Chondrocyte (in vitro differentiated cells): ENCODE results near the gene NXF2. TPM values are rescaled to one million over a fixed set of nuclear protein-coding genes. Genes with fewer than 3 reads are reported as not detected.
"Not testable (repeated sequence)": the region's sequence is repeated elsewhere in the genome, so short reads cannot be mapped to it uniquely, and the experiment has no call there.

Experiments
- DNase-seq: peaks from one replicate; pipeline ENCODE4 v3.0.0; 2021; ENCODE audit warnings: mixed read lengths, low spot score
- H3K27ac Mint-ChIP-seq: one replicate; pipeline ENCODE4 v1.8.0; 2021; ENCODE audit warnings: mild to moderate bottlenecking, moderate library complexity, mixed read lengths; ENCODE audit not compliant: unreplicated experiment
- H3K27me3 Mint-ChIP-seq: 2 replicates; pipeline ENCODE4 v1.8.0; 2021; ENCODE audit warnings: low read depth, mixed read lengths
- H3K36me3 Mint-ChIP-seq: 2 replicates; pipeline ENCODE4 v1.8.0; 2021; ENCODE audit warnings: low read depth, mixed read lengths
- H3K4me1 Mint-ChIP-seq: 2 replicates; pipeline ENCODE4 v1.8.0; 2021; ENCODE audit warnings: low read depth, mild to moderate bottlenecking, mixed read lengths
- H3K4me3 Mint-ChIP-seq: one replicate; pipeline ENCODE4 v1.8.0; 2021; ENCODE audit warnings: mild to moderate bottlenecking, moderate library complexity, mixed read lengths; ENCODE audit not compliant: unreplicated experiment
- H3K9me3 Mint-ChIP-seq: 2 replicates; pipeline ENCODE4 v1.8.0; 2021; ENCODE audit warnings: low read depth, mixed read lengths
- CTCF ChIP-seq: fragments of 200-600 bp; sonication (generic); IDR thresholded peaks from 2 replicates; pipeline ENCODE4 v1.5.0; 2021; ENCODE audit warnings: antibody characterized with exemption, mild to moderate bottlenecking, moderate library complexity
- long read RNA-seq: library from polyadenylated mRNA; stranded (forward); transcript quantifications from one replicate; pipeline ENCODE4 v2.0.0, GENCODE V29; 2021
- total RNA-seq: library from RNA; stranded (reverse); gene quantifications from 3 replicates; pipeline ENCODE4 v1.2.1, GENCODE V29; 2021

The NXF2 gene, protein sequence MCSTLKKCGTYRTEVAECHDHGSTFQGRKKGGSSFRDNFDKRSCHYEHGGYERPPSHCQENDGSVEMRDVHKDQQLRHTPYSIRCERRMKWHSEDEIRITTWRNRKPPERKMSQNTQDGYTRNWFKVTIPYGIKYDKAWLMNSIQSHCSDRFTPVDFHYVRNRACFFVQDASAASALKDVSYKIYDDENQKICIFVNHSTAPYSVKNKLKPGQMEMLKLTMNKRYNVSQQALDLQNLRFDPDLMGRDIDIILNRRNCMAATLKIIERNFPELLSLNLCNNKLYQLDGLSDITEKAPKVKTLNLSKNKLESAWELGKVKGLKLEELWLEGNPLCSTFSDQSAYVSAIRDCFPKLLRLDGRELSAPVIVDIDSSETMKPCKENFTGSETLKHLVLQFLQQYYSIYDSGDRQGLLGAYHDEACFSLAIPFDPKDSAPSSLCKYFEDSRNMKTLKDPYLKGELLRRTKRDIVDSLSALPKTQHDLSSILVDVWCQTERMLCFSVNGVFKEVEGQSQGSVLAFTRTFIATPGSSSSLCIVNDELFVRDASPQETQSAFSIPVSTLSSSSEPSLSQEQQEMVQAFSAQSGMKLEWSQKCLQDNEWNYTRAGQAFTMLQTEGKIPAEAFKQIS
- not detected in 3 replicates for total RNA-seq
- long read RNA-seq: 0 reads

DNA sequence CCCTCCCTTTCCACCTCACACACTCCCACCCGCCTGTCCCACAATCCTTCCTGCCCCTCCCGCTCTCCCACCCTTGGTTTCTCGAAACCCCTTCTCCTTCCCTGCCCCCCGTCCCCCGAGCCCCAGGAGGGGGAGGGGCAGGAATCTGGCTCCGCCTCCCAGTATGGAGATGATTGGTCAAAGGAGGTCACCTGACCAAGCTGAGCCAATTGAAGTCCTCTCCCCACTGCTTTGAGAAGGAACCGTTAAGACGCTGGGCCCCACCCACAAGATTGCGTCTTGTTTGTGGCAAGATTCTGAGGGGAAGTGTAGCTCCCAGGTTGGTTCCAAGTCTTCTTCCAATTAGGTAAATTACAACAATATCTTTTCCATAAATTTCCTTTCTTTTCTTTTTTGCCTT is at the start of gene NXF2:
NXF2 (plus strand) TSS at position 275 of the 400 bp plus-strand sequence. CDS start 59,912 bp downstream, outside the sequence.
- H3K27me3 Mint-ChIP-seq, DNase-seq, H3K4me3 Mint-ChIP-seq, H3K36me3 Mint-ChIP-seq, H3K27ac Mint-ChIP-seq, H3K9me3 Mint-ChIP-seq, H3K4me1 Mint-ChIP-seq: not testable (repeated sequence)

GRCh38 chrX:102207940-102208339 is 39.0 kb upstream of the NXF2 start:
- H3K36me3 Mint-ChIP-seq, DNase-seq, H3K9me3 Mint-ChIP-seq, H3K4me3 Mint-ChIP-seq, H3K4me1 Mint-ChIP-seq, H3K27ac Mint-ChIP-seq, H3K27me3 Mint-ChIP-seq: not testable (repeated sequence)

GRCh38 chrX:102214986-102215385 is 32.0 kb upstream of the NXF2 start, which contains the start of gene TCP11X1:
TSS of gene TCP11X1 (plus strand) at chrX:102215301.
- H3K27me3 Mint-ChIP-seq, H3K36me3 Mint-ChIP-seq, H3K27ac Mint-ChIP-seq, H3K4me3 Mint-ChIP-seq, H3K9me3 Mint-ChIP-seq, H3K4me1 Mint-ChIP-seq, DNase-seq: not testable (repeated sequence)

GRCh38 chrX:102216497-102216896 is 30.5 kb upstream of the NXF2 start:
- H3K27ac Mint-ChIP-seq, H3K4me1 Mint-ChIP-seq, H3K4me3 Mint-ChIP-seq, H3K9me3 Mint-ChIP-seq, DNase-seq, H3K36me3 Mint-ChIP-seq, H3K27me3 Mint-ChIP-seq: not testable (repeated sequence)

DNA sequence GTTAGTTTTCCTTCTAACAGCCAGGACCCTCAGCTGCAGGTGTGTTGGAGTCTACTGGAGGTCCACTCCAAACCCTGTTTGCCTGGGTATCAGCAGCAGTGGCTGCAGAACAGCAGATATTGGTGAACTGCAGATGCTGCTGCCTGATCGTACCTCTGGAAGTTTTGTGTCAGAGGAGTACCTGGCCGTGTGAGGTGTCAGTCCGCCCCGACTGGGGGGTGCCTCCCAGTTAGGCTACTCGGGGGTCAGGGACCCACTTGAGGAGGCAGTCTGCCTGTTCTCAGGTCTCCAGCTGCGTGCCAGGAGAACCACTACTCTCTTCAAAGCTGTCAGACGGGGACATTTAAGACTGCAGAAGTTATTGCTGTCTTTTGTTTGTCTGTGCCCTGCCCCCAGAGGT is 11.3 kb upstream of the NXF2 start:
- DNase-seq: peak; percentile 39
- not testable (repeated sequence) for H3K9me3 Mint-ChIP-seq, H3K4me3 Mint-ChIP-seq, H3K36me3 Mint-ChIP-seq, H3K27me3 Mint-ChIP-seq, H3K27ac Mint-ChIP-seq, H3K4me1 Mint-ChIP-seq

- not testable (repeated sequence) for H3K4me1 Mint-ChIP-seq, H3K27ac Mint-ChIP-seq, H3K9me3 Mint-ChIP-seq, H3K27me3 Mint-ChIP-seq, H3K4me3 Mint-ChIP-seq, H3K36me3 Mint-ChIP-seq
- peak; percentile 34 for DNase-seq
Observed at GRCh38 chrX:102240265-102240664, 6.7 kb upstream of the NXF2 start.

GRCh38 chrX:102272231-102272630 is 25.3 kb downstream of the NXF2 start:
- not testable (repeated sequence) for H3K36me3 Mint-ChIP-seq, H3K27me3 Mint-ChIP-seq, H3K4me1 Mint-ChIP-seq, H3K9me3 Mint-ChIP-seq, H3K4me3 Mint-ChIP-seq, H3K27ac Mint-ChIP-seq, DNase-seq

GRCh38 chrX:102338162-102338561 is 91.2 kb downstream of the NXF2 start:
- H3K27me3 Mint-ChIP-seq: peaks cover 3% of the 10 kb centered on the region
- H3K4me3 Mint-ChIP-seq: no peak overlapping the region
- no peaks in the 10 kb centered on the region for H3K36me3 Mint-ChIP-seq
- DNase-seq: peak; percentile 39
- H3K9me3 Mint-ChIP-seq: no peaks in the 10 kb centered on the region
- no peak for TF ChIP-seq CTCF
- H3K27ac Mint-ChIP-seq: no peak overlapping the region
- no peaks in the 10 kb centered on the region for H3K4me1 Mint-ChIP-seq
